ENCODE results near the gene CORO6.

The CORO6 gene

DNA sequence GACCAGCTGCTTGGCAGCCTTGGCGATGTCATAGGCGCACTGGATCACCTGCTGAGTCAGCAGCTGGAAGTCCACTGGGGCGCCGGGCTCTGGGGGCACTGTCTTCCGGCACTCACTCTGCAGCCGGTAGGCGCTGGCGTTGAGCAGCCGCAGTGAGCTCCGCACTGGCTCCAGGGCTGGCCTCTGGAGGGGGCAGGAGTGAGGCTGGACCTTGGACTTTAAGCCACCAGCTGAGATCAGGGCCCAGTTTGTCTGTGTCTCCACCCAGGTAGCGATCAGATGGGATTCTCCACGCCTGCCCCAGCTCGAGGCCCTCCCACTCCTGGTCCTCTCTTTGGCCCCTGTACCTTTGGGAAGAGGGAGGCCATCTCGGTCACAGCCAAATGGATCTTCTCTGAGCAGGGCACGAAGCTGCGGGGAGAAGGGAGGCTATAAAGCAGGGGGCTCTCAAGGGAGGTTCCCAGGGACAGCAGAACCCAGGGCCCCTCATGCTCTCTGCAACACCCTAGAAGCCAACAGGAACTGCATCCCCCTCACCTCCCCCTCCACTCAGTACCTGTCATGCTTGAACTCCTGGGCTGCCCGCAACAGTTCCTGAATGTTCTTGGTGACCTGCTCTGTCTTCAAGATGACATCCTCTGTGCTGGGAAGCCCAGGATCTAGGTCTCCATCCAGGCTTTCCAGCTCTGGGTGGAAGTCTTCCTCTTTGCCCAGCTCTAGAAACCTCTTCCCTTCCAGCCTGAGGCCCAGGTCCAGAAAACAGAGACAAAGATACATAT is 47.8 kb downstream of the CORO6 start:
- TF ChIP-seq, protein P1, sequence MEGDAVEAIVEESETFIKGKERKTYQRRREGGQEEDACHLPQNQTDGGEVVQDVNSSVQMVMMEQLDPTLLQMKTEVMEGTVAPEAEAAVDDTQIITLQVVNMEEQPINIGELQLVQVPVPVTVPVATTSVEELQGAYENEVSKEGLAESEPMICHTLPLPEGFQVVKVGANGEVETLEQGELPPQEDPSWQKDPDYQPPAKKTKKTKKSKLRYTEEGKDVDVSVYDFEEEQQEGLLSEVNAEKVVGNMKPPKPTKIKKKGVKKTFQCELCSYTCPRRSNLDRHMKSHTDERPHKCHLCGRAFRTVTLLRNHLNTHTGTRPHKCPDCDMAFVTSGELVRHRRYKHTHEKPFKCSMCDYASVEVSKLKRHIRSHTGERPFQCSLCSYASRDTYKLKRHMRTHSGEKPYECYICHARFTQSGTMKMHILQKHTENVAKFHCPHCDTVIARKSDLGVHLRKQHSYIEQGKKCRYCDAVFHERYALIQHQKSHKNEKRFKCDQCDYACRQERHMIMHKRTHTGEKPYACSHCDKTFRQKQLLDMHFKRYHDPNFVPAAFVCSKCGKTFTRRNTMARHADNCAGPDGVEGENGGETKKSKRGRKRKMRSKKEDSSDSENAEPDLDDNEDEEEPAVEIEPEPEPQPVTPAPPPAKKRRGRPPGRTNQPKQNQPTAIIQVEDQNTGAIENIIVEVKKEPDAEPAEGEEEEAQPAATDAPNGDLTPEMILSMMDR (conservative IDR thresholded peaks at IDR 0.05): no peak
- no peak for TF ChIP-seq ZFX (IDR thresholded peaks at IDR 0.05)
- H3K27ac ChIP-seq: no peak overlapping the region

DNA sequence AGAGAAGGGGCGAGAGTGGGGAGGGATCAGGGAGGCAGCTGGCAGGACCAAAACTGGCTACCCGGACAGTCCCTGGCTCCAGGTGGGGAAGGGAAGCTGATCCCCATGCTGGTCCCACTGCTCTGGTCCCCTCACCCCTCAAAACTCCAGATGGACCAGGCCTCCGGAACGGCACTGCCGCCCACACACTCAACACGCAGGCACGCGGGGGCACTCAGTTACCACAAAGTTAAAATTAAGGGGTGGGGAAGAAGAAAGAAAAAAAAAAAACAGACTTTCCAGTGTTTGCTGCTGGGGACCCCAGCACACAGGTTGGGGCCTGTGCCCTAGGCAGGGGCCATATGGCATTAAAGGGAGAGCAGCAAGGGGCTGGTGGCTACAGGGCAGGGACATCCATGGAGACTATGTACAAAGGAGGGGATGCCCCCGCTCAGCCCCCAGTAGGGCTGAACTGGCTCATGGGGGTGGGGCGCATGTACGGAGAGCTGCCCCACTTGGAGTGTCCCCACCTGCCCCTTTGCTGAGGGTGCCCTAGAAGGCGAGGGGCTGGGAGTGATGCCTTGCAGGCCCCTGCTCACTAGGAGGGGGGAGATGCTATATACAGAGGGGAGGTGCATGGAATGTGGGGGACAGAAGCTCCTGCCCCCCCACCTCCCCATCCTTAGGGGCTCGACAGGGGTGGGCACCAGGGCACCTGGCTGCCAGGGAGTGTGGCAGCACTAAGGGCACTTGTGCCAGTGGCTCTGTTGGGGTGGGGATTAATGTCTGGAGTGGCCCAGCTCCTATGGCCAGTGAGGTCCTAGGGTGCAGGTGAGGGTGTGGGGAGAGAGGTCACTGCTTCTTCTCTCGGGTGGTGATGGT is 48.6 kb downstream of the CORO6 start:
- TF ChIP-seq, protein P1 (conservative IDR thresholded peaks at IDR 0.05): no peak
- TF ChIP-seq ZFX (IDR thresholded peaks at IDR 0.05): no peak
- no peak overlapping the region for H3K27ac ChIP-seq

DNA sequence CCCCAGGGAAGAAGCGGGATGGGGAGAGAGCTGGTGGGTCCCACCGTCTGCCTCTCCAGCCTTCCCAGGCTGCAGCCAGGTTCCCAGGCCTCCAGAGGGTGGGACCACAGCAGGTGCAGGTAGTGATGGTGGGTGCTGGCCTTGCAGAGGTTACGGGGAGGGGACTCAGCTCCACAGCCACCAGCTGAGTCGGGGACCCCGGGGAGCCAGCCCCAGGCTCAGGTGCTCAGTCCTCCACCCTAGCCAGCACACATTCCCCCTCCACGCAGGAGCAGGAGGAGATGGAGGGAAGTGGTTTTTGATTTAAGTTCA is 49.2 kb downstream of the CORO6 start:
- no peak overlapping the region for H3K27ac ChIP-seq
- no peak for TF ChIP-seq ZFX (IDR thresholded peaks at IDR 0.05)
- TF ChIP-seq, protein P1 (conservative IDR thresholded peaks at IDR 0.05): no peak

DNA sequence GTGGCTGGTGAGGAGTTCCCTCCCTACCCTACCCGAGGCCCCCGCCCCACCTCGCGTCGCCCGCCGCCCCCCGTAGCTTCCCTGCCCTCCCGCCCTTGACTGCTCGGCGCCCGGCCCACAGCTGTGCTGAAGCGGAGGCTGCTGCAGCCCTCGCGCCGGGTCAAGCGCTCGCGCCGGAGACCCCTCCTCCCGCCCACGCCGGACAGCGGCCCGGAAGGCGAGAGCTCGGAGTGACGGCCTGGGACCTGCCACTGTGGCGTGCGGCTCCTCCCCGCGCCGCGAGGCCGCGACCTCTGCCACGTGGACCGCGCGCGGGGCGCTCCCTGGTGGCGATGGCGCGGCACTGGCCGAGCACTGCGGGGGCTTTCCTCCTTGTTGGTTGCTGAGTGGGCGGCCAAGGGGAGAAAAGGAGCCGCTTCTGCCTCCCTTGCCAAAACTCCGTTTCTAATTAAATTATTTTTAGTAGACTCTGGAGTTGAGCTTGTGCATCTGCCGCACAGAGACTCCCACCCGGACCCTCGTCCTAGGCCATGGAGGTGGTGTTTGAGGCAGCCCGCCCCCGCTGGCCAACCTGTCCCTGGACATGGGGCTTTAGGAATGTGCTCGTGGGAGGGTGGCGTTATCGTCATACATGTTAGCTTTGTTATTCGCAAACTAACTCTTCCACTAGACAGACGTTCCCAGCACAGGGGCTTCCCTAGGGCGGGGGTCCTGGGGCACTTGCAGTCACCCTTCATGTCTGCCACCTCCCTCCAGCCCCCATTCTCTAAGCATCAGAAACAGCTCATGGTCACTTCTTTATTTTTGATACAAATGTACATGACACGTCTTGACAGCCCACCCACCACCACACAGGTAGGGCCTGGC is 49.8 kb downstream of the CORO6 start:
- no peak for TF ChIP-seq ZFX (IDR thresholded peaks at IDR 0.05)
- TF ChIP-seq, protein P1 (conservative IDR thresholded peaks at IDR 0.05): no peak; the same call in 1 of the 2 replicates
- H3K27ac ChIP-seq: no peak overlapping the region

DNA sequence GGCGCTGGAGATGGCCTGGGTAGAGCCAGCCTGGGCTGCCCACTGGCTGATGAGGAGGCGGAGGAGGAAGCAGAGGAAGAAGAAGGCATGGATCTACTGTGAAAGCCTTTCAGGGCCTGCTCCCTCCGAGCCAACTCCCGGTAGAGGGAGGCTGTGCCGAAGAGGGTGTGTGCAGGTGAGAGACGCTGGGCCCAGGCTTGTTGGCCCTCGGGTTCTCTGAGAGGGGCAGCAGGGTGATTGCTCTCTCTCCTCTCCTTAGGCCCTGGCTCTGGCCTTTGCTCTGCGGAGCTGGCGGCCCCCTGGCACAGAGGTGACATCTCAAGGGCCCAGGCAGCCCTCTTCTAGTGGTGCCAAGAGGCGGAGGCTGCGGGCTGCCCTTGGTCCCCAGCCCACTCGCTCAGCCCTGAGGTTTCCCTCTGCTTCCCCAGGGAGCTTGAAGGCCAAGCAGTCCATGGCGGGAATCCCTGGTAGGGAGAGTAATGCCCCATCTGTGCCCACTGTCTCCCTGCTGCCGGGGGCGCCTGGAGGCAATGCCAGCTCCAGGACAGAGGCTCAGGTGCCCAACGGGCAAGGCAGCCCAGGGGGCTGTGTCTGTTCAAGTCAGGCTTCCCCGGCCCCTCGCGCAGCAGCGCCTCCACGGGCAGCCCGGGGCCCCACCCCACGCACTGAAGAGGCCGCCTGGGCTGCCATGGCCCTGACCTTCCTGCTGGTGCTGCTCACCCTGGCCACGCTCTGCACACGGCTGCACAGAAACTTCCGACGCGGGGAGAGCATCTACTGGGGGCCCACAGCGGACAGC is 50.6 kb downstream of the CORO6 start:
- H3K27ac ChIP-seq: no peak overlapping the region
- TF ChIP-seq ZFX (IDR thresholded peaks at IDR 0.05): no peak
- TF ChIP-seq, protein P1 (conservative IDR thresholded peaks at IDR 0.05): no peak

DNA sequence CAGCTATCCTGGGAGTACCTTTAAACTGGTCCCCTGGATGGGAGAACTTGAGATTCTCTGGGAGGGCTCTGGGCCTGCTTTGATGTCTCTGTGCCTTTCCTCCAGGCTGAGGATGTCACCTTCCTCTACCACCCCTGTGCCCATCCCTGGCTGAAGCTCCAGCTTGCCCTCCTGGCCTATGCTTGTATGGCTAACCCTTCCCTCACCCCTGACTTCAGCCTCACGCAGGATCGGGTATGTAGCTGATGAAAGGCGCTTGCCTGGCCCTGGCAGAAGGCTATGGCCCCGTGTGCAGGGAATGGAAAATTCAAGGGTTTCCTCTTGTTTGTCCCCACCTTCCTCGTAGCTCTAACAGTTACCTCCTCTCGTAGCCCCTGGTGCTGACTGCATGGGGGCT is 51.2 kb downstream of the CORO6 start:
- TF ChIP-seq, protein P1 (conservative IDR thresholded peaks at IDR 0.05): no peak
- no peak for TF ChIP-seq ZFX (IDR thresholded peaks at IDR 0.05)
- no peak overlapping the region for H3K27ac ChIP-seq
